ENCODE data around the gene BORCS5.
"Not testable (repeated sequence)": the region's sequence is repeated elsewhere in the genome, so short reads cannot be mapped to it uniquely, and the experiment has no call there.

Gene BORCS5

DNA sequence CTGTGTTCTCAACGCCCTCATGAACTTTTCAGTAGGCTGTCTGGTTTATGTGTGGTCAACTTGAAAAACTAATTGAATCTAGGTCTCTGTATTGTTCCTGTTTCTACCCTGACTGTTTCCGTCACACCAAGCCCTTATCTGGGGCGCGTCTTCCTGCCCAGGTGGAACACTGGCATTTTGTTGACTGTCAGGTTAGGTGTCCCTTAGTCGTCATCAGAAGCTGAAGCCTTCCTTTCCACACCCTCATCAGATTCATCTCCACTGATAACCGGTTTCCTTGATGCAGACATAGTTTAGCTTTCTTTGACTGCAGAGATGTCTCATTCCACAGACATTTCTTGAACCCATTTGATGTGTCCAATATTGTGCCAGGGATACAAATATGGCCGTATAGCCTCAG lies 109.3 kb downstream of the BORCS5 start:
- no peak for DNase-seq

- DNase-seq = no peak
Measured at GRCh38 chr12:12467264-12467663, 110.4 kb downstream of the BORCS5 start.

DNA sequence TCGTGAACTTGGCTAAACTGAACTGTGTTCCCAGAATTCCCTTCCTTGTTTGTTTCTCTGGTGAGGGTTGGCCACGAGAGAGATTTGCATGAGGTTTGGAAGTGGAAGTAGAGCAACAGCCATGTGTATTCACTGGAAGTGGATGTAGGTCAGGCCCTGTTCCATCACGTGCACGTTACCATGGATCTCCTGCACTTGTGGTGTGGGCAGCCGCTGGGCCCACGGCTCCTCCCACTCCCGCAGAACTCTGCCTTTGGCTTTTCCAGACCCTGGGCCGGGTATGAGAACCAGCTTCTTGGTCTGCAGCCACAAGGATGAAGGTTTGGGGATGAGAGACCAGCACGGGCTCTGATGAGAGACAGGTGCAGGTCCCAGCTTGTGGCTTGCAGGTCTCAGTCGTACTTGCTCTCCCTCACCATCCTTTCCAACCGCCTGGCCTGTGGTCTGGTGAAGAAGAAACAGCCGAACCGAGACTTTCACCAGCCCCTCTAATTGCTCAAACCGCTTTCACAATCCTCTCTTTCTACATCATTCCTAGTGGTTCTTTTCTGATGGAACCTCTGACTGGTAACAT lies 110.9 kb downstream of the BORCS5 start:
- DNase-seq = peak; percentile 9

DNA sequence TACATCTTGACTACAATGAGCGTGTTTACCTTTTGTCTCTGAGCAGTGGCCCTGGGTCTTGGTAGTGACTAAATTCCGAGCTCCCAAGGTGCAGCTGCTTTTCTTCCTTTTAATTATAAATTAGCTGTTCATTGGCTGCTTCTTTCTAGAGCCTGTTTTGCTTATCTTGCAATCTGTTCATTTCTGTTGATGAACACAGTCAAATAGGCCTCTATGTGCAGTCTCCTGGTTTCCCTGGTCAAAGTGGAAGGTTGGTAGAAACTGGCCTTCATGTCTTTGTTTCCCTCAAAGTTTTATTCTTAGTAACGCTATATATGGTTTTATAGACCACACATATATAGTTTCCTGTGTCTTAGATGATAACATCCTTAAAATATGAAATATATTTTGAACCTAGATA lies 111.7 kb downstream of the BORCS5 start:
- no peak for DNase-seq

DNA sequence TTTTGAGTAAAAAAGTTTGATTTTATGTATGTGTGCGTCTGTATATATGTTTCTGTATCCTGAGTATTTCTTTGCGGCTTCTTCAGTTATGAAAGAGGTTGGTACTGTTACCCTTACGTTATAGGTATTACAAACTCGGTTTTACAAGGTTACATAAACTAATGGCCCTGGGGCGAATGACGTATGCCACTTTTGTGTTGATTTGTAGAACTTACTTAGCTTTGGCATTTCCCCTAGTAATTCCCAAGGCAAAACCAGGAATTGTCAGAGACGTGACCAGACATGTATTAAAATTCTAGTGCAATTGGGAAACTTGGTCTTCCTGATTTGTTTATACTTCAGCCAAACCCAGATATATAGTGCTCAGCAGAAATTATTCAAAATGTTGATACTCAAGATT lies 112.5 kb downstream of the BORCS5 start:
- no peak for DNase-seq

DNA sequence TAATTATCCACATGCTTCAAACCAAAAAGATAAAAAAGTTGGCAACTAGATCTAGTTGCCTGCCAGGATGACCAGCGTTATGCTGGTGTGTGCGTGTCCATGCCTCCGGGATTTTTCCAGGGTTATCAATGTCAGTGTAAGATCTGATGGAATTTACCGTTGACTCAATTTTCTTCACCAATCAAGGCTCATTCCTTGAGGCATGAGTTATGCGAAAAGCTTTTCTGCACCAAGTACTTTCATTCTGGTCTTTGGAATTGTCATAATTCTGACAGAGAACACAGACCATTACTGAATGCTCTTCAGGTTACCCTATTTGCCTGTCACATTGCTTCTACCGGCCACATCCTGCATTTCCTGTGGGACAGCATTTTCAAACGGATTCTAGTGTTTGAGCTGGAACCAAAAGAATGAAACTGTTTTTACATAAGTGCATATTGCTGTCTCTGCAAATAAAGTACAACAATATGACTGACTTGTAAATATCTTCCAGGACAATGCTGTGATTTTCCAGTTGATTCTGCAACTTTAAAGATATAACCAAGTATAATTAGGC lies 114.0 kb downstream of the BORCS5 start:
- DNase-seq = no peak

DNA sequence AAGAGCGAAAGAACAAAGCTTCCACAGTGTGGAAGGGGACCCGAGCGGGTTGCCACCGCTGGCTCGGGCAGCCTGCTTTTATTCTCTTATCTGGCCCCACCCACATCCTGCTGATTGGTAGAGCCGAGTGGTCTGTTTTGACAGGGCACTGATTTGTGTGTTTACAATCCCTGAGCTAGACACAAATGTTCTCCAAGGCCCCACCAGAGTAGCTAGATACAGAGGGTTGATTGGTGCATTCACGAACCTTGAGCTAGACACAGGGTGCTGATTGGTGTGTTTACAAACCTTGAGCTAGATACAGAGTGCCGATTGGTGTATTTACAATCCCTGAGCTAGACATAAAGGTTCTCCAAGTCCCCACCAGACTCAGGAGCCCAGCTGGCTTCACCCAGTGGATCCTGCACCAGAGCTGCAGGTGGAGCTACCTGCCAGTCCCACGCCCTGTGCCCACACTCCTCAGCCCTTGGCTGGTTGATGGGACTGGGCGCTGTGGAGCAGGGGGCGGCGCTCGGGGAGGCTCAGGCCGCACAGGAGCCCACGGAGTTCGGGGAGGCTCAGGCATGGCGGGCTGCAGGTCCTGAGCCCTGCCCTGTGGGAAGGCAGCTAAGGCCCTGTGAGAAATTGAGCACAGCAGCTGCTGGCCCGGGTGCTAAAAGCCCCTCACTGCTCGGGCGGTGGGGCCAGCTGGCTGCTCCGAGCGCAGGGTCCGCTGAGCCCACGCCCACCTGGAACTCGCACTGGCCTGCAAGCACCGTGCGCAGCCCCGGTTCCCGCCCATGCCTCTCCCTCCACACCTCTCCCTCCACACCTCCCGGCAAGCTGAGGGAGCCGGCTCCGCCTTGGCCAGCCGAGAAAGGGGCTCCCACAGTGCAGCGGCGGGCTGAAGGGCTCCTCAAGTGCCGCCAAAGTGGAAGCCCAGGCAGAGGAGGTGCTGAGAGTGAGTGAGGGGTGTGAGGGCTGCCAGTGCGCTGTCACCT lies 115.4 kb downstream of the BORCS5 start:
- DNase-seq = not testable (repeated sequence)

- no peak for DNase-seq
Measured at GRCh38 chr12:12473223-12473622, 116.3 kb downstream of the BORCS5 start.

DNA sequence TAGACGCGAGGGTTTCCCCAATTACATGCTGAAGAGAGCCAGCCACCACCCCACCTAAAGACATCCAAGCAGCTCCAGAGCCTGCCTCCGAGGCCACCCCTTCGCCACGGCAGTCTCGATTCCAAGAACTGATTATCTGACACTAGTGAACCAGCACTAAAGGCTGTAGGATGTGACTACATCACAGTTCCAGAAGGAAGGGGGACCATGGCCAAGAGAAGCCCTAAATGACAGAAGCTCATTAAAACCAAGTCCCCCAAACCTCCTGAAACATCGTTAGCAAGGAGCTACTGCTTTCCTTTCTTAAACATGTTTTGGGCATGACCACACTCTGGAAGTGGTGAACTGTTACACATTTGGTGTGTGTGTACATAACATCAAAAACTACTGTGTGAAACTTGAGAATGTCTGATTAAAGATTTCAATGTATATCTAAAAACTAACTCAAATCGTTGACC lies 117.6 kb downstream of the BORCS5 start:
- DNase-seq = no peak

DNA sequence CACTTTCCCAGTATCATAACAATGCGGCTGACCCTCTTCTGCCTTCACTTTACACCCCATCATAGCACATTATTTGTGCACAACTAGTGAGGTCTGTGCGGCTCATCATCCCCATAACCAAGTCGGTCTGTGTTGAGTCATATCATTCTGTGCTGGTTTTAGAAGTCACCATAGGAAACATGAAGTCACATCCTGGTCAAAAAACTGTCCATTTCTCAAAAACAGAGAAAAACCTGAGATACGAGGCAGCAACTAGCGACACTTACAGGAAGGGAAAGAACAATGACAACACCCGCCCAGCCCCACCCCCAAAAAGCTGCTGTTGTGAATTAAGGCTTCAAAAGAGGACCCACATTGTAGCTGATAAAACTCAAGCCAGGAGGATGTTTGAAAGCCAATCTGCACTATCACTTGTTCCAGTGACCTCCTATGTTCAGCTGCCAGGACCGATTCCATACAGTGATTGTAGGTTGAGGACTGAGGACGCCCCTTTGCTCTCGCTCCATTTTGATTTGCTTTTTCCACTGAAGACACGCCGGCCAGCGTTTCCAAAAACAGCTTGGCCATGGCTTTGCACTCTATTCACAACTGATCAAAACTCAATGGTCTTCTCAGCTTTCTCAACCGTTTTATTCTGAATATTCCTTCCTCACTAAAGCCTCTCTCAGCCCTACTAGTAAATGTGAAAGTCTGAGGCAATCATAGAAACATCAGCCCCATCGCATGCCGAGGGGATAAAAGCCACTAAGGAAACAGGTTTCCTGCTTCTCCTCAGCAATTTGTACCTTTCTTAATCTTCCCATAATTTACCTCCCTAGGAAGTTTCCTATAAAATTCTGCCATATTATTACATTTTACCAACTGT lies 118.3 kb downstream of the BORCS5 start:
- no peak for DNase-seq

- DNase-seq = no peak
Measured at GRCh38 chr12:12476857-12477531, 120.1 kb downstream of the BORCS5 start.

- no peak for DNase-seq
Measured at GRCh38 chr12:12477532-12477890, 120.6 kb downstream of the BORCS5 start.

GRCh38 chr12:12480074-12480473 lies 123.2 kb downstream of the BORCS5 start:
- DNase-seq = no peak

GRCh38 chr12:12481631-12482030 lies 124.8 kb downstream of the BORCS5 start:
- no peak for DNase-seq

GRCh38 chr12:12482150-12482761 lies 125.4 kb downstream of the BORCS5 start:
- no peak for DNase-seq

GRCh38 chr12:12482959-12483358 lies 126.1 kb downstream of the BORCS5 start:
- peak; percentile 17 for DNase-seq

GRCh38 chr12:12483438-12483837 lies 126.6 kb downstream of the BORCS5 start:
- no peak for DNase-seq

DNA sequence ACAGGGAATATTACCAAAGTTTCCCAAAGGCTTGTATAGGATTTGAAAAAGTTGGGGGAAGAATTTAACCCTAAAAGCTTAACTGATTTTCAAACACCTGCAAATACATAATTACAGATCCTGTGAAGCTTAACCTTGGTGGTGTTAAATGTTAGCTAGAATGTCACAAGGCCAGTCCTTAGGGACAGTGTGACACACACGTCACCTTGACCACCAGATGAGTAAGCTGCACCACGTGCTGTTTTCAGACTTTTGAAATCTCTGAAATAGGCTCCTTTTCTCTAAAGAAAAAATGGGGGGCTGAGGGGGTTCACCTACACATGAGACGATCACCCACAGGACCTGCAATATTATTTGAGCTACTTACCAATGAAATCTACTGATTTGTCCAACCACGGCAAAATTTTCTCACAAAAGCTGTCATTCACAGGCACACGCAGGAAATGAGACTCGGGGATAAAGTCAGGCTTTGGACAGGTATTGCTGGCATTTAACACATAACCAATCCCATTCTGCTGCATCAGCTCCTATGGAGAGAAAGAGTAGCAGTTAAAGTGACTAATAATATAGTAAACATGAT lies 129.9 kb downstream of the BORCS5 start:
- no peak for DNase-seq

- no peak for DNase-seq
Measured at GRCh38 chr12:12487490-12487889, 130.6 kb downstream of the BORCS5 start.

DNA sequence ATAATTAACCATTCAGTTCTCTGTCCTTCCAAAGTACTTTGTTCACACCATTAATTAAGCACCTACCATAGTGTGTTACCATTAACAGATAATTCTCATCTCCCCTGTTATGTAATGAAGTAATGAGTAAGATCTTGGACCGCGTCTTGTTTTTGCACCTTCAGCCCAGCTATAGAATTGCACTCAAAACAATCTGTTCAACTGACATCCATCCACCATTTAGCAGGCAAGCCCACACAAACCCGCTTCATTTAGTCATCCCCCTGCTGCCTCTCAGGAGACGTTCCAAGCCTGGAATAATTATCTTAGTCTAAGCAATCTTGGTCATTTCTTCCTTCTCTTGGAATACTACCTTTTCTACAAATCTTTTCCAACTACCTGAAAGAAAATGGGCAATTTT lies 131.4 kb downstream of the BORCS5 start:
- no peak for DNase-seq

DNA sequence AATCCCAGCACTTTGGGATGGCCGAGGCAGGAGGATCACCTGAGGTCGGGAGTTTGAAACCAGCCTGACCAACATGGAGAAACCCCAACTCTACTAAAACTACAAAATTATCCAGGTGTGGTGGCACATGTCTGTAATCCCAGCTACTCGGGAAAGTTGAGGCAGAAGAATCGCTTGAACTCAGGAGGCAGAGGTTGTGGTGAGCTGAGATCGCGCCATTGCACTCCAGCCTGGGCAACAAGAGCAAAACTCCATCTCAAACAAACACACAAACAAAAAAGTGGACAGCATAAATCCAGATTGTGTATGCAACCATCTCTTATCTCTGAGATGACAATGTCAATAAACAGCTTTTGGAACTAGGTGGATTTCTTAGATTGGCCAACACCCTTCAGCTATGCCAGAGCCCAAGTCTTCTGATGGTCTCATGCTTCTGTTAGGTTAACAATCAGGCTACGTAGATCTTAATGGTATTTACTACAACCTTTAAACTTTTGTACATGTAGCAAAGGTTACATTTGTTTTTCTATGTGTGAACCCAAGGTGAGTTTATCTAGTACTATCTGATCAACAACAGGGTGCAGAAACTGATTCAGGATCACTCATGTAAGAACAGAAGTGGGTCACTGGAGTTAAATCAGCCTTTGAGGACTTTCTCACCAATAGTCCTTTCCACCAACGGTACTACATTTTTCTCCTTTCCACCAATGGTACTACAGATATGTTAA lies 132.1 kb downstream of the BORCS5 start:
- no peak for DNase-seq

Data from NCI-H2107 (cell line).